Testis (tissue), 2 donors: ENCODE measurements around the gene MBNL3.

Experiments used
- POLR2A ChIP-seq: fragments of 450-650 bp; IDR thresholded peaks from one replicate; pipeline ENCODE4 v1.6.1; 2017; ENCODE audit warnings: antibody characterized with exemption, mild to moderate bottlenecking, moderate library complexity
- TF ChIP-seq, protein P1 (sequence below), 3 experiments: fragments of 450-650 bp in 2 of 3; fragments of 200-600 bp in 1 of 3; sonication (generic) in 1 of 3; IDR thresholded peaks; one replicate each; pipeline ENCODE4 v1.5.1; 2016 to 2019; ENCODE audit warnings: antibody characterized with exemption in 3 of 3, mild to moderate bottlenecking in 2 of 3, moderate library complexity in 1 of 3

DNA sequence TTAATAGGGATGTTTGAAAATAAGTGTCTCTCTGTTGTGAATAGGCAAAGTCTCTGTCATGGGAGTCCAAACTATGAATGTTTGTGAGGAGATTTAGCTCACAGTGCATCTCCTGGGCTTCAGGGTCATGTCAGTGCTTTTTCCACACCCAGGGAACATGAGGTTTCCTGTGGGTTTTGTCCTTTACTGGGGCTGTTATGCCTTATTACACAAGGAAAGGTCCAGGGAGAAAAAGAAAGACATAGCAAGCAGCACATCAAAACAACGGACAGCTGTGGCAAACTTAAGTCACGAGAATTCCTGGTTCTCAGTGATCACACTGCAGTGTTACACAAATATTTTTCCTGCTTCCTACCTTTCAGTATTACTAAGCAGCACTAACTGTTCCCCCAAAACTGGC lies 99.4 kb downstream of the MBNL3 start:
- TF ChIP-seq POLR2A: no peak
- TF ChIP-seq, protein P1, sequence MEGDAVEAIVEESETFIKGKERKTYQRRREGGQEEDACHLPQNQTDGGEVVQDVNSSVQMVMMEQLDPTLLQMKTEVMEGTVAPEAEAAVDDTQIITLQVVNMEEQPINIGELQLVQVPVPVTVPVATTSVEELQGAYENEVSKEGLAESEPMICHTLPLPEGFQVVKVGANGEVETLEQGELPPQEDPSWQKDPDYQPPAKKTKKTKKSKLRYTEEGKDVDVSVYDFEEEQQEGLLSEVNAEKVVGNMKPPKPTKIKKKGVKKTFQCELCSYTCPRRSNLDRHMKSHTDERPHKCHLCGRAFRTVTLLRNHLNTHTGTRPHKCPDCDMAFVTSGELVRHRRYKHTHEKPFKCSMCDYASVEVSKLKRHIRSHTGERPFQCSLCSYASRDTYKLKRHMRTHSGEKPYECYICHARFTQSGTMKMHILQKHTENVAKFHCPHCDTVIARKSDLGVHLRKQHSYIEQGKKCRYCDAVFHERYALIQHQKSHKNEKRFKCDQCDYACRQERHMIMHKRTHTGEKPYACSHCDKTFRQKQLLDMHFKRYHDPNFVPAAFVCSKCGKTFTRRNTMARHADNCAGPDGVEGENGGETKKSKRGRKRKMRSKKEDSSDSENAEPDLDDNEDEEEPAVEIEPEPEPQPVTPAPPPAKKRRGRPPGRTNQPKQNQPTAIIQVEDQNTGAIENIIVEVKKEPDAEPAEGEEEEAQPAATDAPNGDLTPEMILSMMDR (IDR thresholded peaks at IDR 0.05): no peak
